Fibroblast of lung (primary cell): ENCODE measurements around the gene MAEA.

ENCODE experiments used
- EZH2 ChIP-seq: IDR thresholded peaks from 2 replicates; pipeline ENCODE4 v1.5.1; 2012; ENCODE audit warnings: low read length, control low read depth, mild to moderate bottlenecking; ENCODE audit errors: missing control alignments
- TF ChIP-seq, protein P1 (sequence below), 2 donors: IDR thresholded peaks in 1 of 2; conservative IDR thresholded peaks in 1 of 2; 1 replicate in 1 of 2; 2 replicates in 1 of 2; pipeline ENCODE4 v1.5.1; 2011 to 2012; ENCODE audit warnings: low read length in 2 of 2, control low read depth in 1 of 2, inconsistent platforms in 1 of 2, low read depth in 1 of 2, mild to moderate bottlenecking in 1 of 2

DNA sequence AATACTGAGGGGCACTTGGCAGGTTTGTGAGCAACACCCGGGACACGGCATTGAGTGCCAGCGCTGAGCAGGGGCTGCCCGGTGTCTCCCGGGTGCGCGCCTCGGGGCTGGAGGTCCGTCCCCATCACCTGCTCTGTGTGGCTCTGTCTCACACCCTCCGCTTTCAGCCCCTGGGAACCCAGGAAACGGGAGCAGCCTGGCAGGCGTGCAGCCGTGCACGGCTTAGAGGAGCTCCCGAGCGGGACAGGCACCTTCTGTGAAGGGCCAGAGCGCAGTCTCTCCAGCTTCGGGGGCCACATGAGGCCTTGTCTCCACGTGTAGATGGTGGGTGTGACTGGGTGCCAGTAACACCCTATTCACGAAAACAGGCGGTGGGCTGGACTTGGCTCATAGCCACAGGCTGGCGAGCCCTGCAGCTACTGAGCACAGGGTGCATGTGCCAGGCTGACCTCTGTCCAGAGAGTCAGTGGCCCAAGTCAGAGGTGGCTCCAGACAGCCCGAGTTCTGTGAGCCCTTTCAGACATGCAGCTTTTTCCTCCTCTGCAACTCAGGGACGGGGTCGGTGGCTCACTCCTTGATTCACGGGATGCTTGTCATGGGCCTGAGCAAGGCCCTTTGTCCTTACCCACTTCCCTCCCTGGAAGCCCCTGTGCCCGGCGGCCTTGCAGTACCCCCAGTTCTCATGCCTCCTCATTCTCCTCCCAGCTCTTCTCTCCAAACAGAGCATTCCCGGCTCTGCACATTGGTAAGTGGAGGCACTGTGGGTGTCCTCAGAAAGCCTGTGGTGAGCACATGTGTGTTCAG is 80.8 kb downstream of the MAEA start:
- TF ChIP-seq, protein P1, sequence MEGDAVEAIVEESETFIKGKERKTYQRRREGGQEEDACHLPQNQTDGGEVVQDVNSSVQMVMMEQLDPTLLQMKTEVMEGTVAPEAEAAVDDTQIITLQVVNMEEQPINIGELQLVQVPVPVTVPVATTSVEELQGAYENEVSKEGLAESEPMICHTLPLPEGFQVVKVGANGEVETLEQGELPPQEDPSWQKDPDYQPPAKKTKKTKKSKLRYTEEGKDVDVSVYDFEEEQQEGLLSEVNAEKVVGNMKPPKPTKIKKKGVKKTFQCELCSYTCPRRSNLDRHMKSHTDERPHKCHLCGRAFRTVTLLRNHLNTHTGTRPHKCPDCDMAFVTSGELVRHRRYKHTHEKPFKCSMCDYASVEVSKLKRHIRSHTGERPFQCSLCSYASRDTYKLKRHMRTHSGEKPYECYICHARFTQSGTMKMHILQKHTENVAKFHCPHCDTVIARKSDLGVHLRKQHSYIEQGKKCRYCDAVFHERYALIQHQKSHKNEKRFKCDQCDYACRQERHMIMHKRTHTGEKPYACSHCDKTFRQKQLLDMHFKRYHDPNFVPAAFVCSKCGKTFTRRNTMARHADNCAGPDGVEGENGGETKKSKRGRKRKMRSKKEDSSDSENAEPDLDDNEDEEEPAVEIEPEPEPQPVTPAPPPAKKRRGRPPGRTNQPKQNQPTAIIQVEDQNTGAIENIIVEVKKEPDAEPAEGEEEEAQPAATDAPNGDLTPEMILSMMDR (conservative IDR thresholded peaks at IDR 0.05 in 1 of 2, IDR thresholded peaks at IDR 0.05 in 1 of 2; ENCODE audit: low read depth in 1 of 2, low read length in 2 of 2), result no peak
- TF ChIP-seq EZH2, result no peak
